Keratinocyte (primary cell): ENCODE measurements around the gene TMEM204. TPM values are rescaled to one million over a fixed set of nuclear protein-coding genes. Genes with fewer than 3 reads are reported as not detected.

Experiments
- DNase-seq: peaks from one replicate; pipeline ENCODE4 v3.0.0-alpha.2; 2011; ENCODE audit warnings: low read depth, missing footprints, low spot score
- FAIRE-seq: peaks from 2 replicates; lab custom pipeline; 2011; peaks lifted over from hg19 to GRCh38; lab: Jason Lieb, UNC
- H2AFZ ChIP-seq: 2 replicates; pipeline ENCODE4 v1.6.0; 2012; ENCODE audit warnings: low read length, control low read depth, inconsistent platforms; ENCODE audit not compliant: control insufficient read depth
- H3K27ac ChIP-seq: 2 replicates; pipeline ENCODE4 v1.5.1; 2011; ENCODE audit warnings: low read length; ENCODE audit not compliant: control insufficient read depth, insufficient read depth
- H3K27me3 ChIP-seq: 3 replicates; pipeline ENCODE4 v1.6.0; 2011; ENCODE audit warnings: low read length; ENCODE audit not compliant: control insufficient read depth, insufficient read depth; ENCODE audit errors: extremely low read depth
- H3K36me3 ChIP-seq, 2 experiments: 2 replicates in 1 of 2; 3 replicates in 1 of 2; pipeline ENCODE4 v1.5.1; 2011; ENCODE audit warnings: low read length in 2 of 2, mild to moderate bottlenecking in 1 of 2; ENCODE audit not compliant: control insufficient read depth in 2 of 2, insufficient read depth in 2 of 2; ENCODE audit errors: extremely low read depth in 1 of 2
- H3K4me1 ChIP-seq: 3 replicates; pipeline ENCODE4 v1.5.1; 2011; ENCODE audit warnings: low read length; ENCODE audit not compliant: control insufficient read depth, insufficient read depth; ENCODE audit errors: extremely low read depth
- H3K4me2 ChIP-seq: 3 replicates; pipeline ENCODE4 v1.6.0; 2011; ENCODE audit warnings: low read depth, low read length; ENCODE audit not compliant: control insufficient read depth, insufficient read depth; ENCODE audit errors: extremely low read depth
- H3K4me3 ChIP-seq, 3 experiments: fragments of 200-600 bp in 1 of 3; sonication (generic) in 1 of 3; 2 replicates in 2 of 3; 3 replicates in 1 of 3; pipeline ENCODE4 v1.5.1; 2011 to 2016; ENCODE audit warnings: low read length in 3 of 3, mild to moderate bottlenecking in 3 of 3, control low read depth in 2 of 3, inconsistent platforms in 1 of 3, low read depth in 1 of 3, mixed read lengths in 1 of 3, mixed run types in 1 of 3, moderate library complexity in 1 of 3; ENCODE audit not compliant: control insufficient read depth in 2 of 3, insufficient read depth in 2 of 3; ENCODE audit errors: extremely low read depth in 1 of 3
- H3K79me2 ChIP-seq: 2 replicates; pipeline ENCODE4 v1.6.0; 2012; ENCODE audit warnings: low read length; ENCODE audit not compliant: control insufficient read depth, insufficient read depth
- H3K9ac ChIP-seq: 3 replicates; pipeline ENCODE4 v1.6.0; 2011; ENCODE audit warnings: low read length; ENCODE audit not compliant: control insufficient read depth, insufficient read depth; ENCODE audit errors: extremely low read depth
- H3K9me1 ChIP-seq: 3 replicates; pipeline ENCODE4 v1.6.0; 2011; ENCODE audit warnings: low read length; ENCODE audit not compliant: control insufficient read depth, insufficient read depth; ENCODE audit errors: extremely low read depth
- H3K9me3 ChIP-seq: 2 replicates; pipeline ENCODE4 v1.5.1; 2012; ENCODE audit warnings: low read depth, low read length; ENCODE audit not compliant: control insufficient read depth
- H4K20me1 ChIP-seq: 3 replicates; pipeline ENCODE4 v1.6.0; 2011; ENCODE audit warnings: low read length; ENCODE audit not compliant: control insufficient read depth, insufficient read depth; ENCODE audit errors: extremely low read depth
- CTCF ChIP-seq, 3 experiments: IDR thresholded peaks in 1 of 3; conservative IDR thresholded peaks in 1 of 3; optimal IDR thresholded peaks in 1 of 3; 2 replicates in 2 of 3; 3 replicates in 1 of 3; pipeline versions ENCODE3 to v1.5.1; 2011; ENCODE audit warnings: low read length in 3 of 3, mild to moderate bottlenecking in 3 of 3, moderate library complexity in 2 of 3, control low read depth in 1 of 3, inconsistent platforms in 1 of 3; ENCODE audit not compliant: insufficient read depth in 2 of 3; ENCODE audit errors: extremely low read depth in 1 of 3
- EZH2 ChIP-seq: IDR thresholded peaks from one replicate; pipeline ENCODE4 v1.6.1; 2012; ENCODE audit warnings: inconsistent platforms, mild to moderate bottlenecking, low read length, moderate library complexity
- dilution Hi-C: fragments of 300-500 bp; cut with MboI; formaldehyde crosslinking; loops from one replicate; pipeline ENCODE4 v1.7.0; 2020; ENCODE audit warnings: low sequenced_read_pairs; ENCODE audit not compliant: extremely low pct_ligation_motif_present
- polyA plus RNA-seq, 5 experiments: library from polyadenylated mRNA; depleted of rRNA in 3 of 5; stranded (reverse) in 3 of 5; stranded (forward) in 1 of 5; unstranded in 1 of 5; fragments of >200 nt; gene quantifications; 1 replicate in 1 of 5; 2 replicates in 3 of 5; 3 replicates in 1 of 5; pipeline versions ENCODE4 v1.2.1 to v1.2.3, GENCODE V29; 2011 to 2012; ENCODE audit warnings: missing spikeins in 2 of 5, low read depth in 1 of 5, low replicate concordance in 1 of 5

TMEM204 gene
- polyA plus RNA-seq, 1 donor (not counting 4 experiments of a cell fraction or from before 2014, with no cell fraction given), result 1.0 TPM

GRCh38 chr16:1497014-1497598 lies 36.4 kb upstream of the TMEM204 start:
- Histone ChIP-seq H3K9ac (no peak overlapping the region), H2AFZ (no peak overlapping the region), H3K27ac (no peak overlapping the region), H3K4me1 (peaks cover 14% of the 10 kb centered on the region), H3K36me3 (peaks cover 4 to 8% of the 10 kb centered on the region in 2 experiments), H4K20me1 (no peaks in the 10 kb centered on the region), H3K4me2 (no peak overlapping the region), H3K4me3 (no peak overlapping the region), H3K9me1 (no peaks in the 10 kb centered on the region), H3K79me2 (peaks cover 30% of the 10 kb centered on the region), H3K27me3 (no peaks in the 10 kb centered on the region), H3K9me3 (no peaks in the 10 kb centered on the region)
- no peak for DNase-seq
- no peak for FAIRE-seq
- TF ChIP-seq CTCF (optimal IDR thresholded peaks at IDR 0.05 in 1 of 3, IDR thresholded peaks at IDR 0.05 in 1 of 3, conservative IDR thresholded peaks at IDR 0.05 in 1 of 3; ENCODE audit: extremely low read depth in 1 of 3, insufficient read depth in 2 of 3, low read length in 3 of 3) (no peak), EZH2 (no peak)
- dilution Hi-C loops, result no loop called here

GRCh38 chr16:1498899-1499676 lies 34.4 kb upstream of the TMEM204 start:
- Histone ChIP-seq H3K4me2 (no peak overlapping the region), H3K9me3 (no peaks in the 10 kb centered on the region), H3K9ac (no peak overlapping the region), H3K27me3 (no peaks in the 10 kb centered on the region), H3K4me3 (no peak overlapping the region), H4K20me1 (no peaks in the 10 kb centered on the region), H3K79me2 (peaks cover 23% of the 10 kb centered on the region), H3K4me1 (peaks cover 6% of the 10 kb centered on the region), H3K27ac (no peak overlapping the region), H2AFZ (no peak overlapping the region), H3K9me1 (no peaks in the 10 kb centered on the region), H3K36me3 (peaks cover 11% of the 10 kb centered on the region in 2 experiments)
- DNase-seq (no peak), FAIRE-seq (no peak)
- dilution Hi-C loops, result no loop called here
- TF ChIP-seq CTCF (optimal IDR thresholded peaks at IDR 0.05 in 1 of 3, IDR thresholded peaks at IDR 0.05 in 1 of 3, conservative IDR thresholded peaks at IDR 0.05 in 1 of 3; ENCODE audit: extremely low read depth in 1 of 3, insufficient read depth in 2 of 3, low read length in 3 of 3), result no peak
- TF ChIP-seq EZH2, result no peak
